ENCODE results near the gene SYNDIG1. TPM values are rescaled to one million over a fixed set of nuclear protein-coding genes. Genes with fewer than 3 reads are reported as not detected.
"Not testable (repeated sequence)": the region's sequence is repeated elsewhere in the genome, so short reads cannot be mapped to it uniquely, and the experiment has no call there.

Gene SYNDIG1
- total RNA-seq, 1 experiment from 2014 or later = not detected

GRCh38 chr20:24490598-24490997 is 21.2 kb downstream of the SYNDIG1 start:
- no peak for DNase-seq (ENCODE audit: extremely low read depth, low read depth)

GRCh38 chr20:24491041-24491756 is 21.8 kb downstream of the SYNDIG1 start:
- no peak for DNase-seq (ENCODE audit: extremely low read depth, low read depth)

GRCh38 chr20:24492031-24492607 is 22.7 kb downstream of the SYNDIG1 start:
- DNase-seq (ENCODE audit: extremely low read depth, low read depth) = no peak

GRCh38 chr20:24492698-24493097 is 23.3 kb downstream of the SYNDIG1 start:
- DNase-seq (ENCODE audit: extremely low read depth, low read depth) = no peak

GRCh38 chr20:24493181-24493580 is 23.8 kb downstream of the SYNDIG1 start:
- no peak for DNase-seq (ENCODE audit: extremely low read depth, low read depth)

- DNase-seq (ENCODE audit: extremely low read depth, low read depth) = no peak
Observed at GRCh38 chr20:24493661-24494459, 24.4 kb downstream of the SYNDIG1 start.

GRCh38 chr20:24494460-24494920 is 25.1 kb downstream of the SYNDIG1 start:
- no peak for DNase-seq (ENCODE audit: extremely low read depth, low read depth)

GRCh38 chr20:24495266-24495665 is 25.8 kb downstream of the SYNDIG1 start:
- no peak for DNase-seq (ENCODE audit: extremely low read depth, low read depth)

GRCh38 chr20:24497851-24498250 is 28.4 kb downstream of the SYNDIG1 start:
- no peak for DNase-seq (ENCODE audit: extremely low read depth, low read depth)

GRCh38 chr20:24498641-24499040 is 29.2 kb downstream of the SYNDIG1 start:
- no peak for DNase-seq (ENCODE audit: extremely low read depth, low read depth)

- no peak for DNase-seq (ENCODE audit: extremely low read depth, low read depth)
Observed at GRCh38 chr20:24499472-24499871, 30.0 kb downstream of the SYNDIG1 start.

- DNase-seq (ENCODE audit: extremely low read depth, low read depth) = no peak
Observed at GRCh38 chr20:24501764-24502556, 32.5 kb downstream of the SYNDIG1 start.

GRCh38 chr20:24502661-24503060 is 33.2 kb downstream of the SYNDIG1 start:
- no peak for DNase-seq (ENCODE audit: extremely low read depth, low read depth)

- DNase-seq (ENCODE audit: extremely low read depth, low read depth) = no peak
Observed at GRCh38 chr20:24503352-24503931, 34.0 kb downstream of the SYNDIG1 start.

GRCh38 chr20:24504331-24505285 is 35.2 kb downstream of the SYNDIG1 start:
- DNase-seq (ENCODE audit: extremely low read depth, low read depth) = no peak

GRCh38 chr20:24506146-24506545 is 36.7 kb downstream of the SYNDIG1 start:
- no peak for DNase-seq (ENCODE audit: extremely low read depth, low read depth)

GRCh38 chr20:24506696-24507095 is 37.3 kb downstream of the SYNDIG1 start:
- DNase-seq (ENCODE audit: extremely low read depth, low read depth) = no peak

GRCh38 chr20:24507182-24507853 is 37.9 kb downstream of the SYNDIG1 start:
- no peak for DNase-seq (ENCODE audit: extremely low read depth, low read depth)

- DNase-seq (ENCODE audit: extremely low read depth, low read depth) = not testable (repeated sequence)
Observed at GRCh38 chr20:24512441-24512840, 43.0 kb downstream of the SYNDIG1 start.
